DMS53 treated with DMSO at 0.1 percent for 48 hours (cell line): ENCODE measurements around the gene GALNT9.

Experiments used
- DNase-seq: peaks from one replicate; lab custom pipeline; 2025; ENCODE audit not compliant: unreplicated experiment; lab: John Stamatoyannopoulos, UW

The GALNT9 gene

DNA sequence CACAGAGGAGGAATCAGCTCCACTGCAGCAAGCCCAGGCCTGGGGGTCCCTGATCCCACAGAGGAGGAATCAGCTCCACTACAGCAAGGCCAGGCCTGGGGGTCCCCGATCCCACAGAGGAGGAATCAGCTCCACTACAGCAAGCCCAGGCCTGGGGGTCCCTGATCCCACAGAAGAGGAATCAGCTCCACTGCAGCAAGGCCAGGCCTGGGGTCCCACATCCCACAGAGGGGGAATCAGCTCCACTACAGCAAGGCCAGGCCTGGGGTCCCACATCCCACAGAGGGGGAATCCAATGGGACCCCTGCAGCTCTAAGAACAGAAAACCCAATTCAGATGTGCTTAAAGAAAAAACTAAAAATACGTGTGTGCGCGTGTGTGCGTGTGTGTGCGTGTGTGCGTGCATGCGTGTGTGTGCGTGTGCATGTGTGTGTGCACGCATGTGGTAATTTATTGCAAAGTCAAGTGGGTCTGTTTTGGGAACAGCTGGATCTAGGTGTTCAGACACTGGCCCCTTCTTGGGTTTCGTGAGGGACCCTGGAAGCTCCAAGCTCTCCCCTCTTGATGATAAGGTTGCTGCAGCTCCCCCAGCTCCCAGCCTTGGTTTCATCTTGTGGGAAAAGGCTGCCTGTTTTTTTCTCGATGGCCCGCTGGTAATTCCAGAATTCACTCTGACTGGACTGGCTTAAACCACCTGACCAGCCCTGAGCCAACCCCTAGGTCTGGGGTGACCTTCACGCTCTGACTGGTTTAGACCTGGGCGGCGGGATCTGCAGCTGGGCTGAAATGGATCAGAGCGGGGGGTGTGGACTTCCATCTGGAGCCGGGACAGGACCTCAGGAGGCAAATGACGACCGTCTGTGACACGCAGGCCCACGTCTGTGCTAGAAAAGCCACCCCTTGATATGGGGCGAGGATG lies 47.1 kb downstream of the GALNT9 start:
- DNase-seq = no peak

DNA sequence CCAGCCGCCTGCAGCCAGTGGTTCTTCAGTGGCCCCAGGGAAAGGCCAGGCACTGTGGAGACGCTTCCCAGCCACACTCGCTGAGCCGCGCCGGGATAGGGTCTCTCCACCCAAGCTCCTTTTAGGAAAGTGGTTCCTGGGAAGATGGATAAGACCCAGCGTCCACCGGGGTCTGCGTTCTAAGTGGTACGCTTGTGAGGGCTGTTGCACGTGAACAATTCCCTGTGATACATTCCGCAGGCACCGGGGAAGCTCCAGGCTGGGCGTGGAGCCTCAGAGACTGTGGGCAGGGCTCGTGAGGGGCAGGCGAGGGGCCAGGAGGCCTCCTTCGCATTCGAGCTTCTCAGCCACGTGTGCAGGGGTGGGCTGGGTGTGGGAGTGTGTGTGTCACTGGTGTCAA lies 48.4 kb downstream of the GALNT9 start:
- DNase-seq = no peak

DNA sequence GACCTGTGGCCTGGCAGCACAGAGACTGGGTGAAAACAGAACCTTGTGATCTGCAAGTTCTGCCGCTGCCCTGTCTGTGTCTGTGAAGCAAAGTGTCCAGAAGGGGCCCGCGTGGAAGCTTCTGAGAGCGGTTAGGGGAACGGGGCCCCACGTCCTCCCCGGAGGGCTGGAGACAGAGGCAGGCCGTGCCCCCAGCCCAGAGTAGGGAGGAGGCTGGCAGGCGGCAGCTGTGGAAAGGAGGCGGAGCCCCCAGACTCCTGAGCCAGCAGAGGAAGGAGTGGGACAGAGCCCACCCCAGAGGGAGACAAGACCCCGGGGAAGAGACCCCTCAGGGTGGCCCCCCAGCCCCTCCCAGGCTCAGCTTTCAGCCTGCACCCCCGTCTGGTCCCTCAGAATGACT lies 49.0 kb downstream of the GALNT9 start:
- no peak for DNase-seq

DNA sequence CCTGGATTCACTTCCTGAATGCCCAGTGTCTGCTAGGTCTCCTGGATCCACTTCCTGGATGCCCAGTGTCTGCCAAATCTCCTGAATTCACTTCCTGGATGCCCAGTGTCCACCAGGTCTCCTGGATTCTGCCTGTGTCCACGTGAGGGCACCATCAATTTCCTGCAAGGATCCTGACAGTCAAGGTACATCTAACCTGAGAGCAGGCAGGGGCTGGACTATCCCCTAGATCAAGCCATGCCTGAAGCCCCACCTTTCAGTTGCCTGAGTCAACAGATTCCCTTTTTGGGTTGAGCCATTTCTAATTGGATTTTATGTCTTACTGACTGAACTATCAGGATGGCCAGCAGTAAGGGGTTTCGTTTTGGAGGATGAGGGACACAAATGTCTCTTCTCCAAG lies 49.5 kb downstream of the GALNT9 start:
- no peak for DNase-seq

DNA sequence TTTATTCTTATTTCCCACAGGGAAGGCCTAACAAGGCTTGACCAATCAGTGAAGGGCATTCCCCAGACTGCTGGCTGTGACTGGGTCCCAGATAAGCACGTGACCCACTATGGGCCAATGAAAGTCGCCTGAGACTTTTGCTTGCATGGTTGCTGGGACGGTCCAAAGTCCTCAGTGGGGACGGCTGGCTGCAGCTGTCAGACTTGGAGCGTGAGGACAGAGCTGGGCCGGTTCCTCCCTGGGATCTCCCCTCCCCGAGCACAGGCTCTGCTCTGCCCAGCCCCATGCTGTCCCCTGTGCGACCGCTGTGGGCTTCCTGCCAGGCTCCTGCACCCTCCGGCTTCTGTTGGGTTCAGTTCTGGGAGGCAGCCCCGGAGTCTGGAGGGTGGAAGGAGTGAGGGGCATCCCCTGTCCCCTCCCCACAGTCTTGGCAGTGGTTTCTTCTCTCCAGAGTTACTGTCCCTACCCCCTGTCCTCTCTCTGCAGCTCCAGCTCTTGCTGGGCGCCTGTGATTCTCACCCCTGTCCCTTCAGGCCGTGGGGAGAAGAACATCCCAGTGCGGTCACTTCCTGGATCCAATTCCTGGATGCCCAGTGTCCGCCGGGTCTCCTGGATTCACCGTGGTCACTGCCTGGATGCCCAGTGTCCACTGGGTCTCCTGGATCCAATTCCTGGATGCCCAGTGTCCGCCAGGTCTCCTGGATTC lies 50.1 kb downstream of the GALNT9 start:
- no peak for DNase-seq

DNA sequence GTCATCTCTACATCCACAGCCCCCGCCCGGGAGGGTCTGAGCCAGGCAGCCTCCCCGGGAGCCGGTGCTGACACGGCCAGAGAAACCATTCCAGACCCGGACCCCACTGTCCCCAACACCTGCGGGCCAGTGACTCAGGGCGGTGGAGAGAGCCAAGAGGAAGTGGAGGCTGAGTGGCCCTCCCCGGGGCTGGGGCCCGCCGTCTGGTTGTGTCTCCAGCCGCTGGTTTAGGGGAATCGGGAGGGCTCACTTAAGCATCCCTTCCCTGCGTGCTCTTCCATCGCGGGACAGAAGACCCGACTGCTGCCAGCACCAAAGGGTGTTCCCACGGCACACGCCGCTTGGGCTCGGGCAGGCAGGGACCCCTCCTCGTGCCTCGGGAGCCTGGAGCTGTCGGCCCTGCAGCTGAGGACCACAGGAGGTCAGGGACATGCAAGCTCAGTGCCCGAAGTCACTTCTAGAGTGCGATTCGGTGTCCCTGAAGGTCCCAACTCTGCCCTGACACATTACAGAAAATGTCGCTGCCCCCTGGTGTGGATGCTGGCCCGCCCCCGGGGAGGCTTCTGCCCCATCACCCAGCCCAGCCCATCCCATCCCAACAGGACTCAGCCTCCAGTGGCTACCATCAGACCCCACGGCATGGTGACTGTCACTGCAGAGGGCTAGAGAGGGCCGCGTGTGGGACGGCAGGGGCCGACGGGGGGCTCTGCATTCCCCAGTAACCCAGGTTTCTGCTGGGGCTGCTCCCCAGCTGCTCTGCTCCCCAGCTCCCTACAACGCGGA lies 50.8 kb downstream of the GALNT9 start:
- DNase-seq = no peak

DNA sequence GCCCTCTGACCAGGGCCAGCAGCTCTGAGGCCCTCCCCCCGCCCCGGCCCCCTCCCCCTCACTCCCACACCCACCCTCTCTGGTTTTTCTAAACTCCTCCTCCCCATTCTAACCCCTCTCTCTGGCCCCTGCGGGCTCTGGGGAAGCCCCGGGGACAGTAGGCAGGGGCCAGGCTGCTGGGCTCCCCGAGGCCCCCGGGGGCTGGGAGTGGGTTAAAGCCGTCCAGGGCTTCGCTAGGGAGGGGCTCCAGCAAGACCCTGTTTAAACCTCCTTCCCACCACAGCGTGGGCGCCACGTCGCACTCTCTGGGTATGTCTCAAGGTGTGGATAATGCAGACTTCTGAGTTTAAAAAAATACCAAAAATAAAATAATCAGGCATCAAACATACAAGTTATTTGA lies 51.4 kb downstream of the GALNT9 start:
- DNase-seq = no peak

DNA sequence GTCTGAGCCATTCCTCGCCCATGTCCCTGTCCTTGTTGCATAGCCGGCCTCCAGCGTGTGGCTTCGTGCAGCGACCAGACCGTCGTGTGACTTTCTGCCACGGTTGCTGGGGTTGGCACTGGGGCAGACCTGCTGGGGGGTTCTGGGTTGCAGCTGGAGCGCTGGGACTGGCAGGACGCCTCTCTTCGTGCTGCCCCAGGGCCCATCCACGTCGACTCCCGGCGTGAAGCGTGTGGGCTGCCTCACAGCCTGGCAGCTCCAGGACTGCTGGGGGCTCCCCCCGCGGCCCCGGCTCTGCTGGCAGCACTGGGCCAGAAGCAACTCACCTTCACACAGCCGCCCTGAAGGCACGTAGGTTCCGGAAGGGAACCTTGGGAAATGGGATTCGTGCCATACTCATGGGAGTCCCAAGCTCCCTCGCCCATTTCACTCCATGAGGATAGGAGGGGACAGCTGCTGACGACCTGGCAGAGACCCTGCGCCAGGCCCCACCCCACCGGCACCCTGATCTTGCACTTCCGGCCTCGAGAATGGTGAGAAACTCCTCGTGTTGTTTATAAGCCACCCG lies 51.9 kb downstream of the GALNT9 start:
- no peak for DNase-seq

DNA sequence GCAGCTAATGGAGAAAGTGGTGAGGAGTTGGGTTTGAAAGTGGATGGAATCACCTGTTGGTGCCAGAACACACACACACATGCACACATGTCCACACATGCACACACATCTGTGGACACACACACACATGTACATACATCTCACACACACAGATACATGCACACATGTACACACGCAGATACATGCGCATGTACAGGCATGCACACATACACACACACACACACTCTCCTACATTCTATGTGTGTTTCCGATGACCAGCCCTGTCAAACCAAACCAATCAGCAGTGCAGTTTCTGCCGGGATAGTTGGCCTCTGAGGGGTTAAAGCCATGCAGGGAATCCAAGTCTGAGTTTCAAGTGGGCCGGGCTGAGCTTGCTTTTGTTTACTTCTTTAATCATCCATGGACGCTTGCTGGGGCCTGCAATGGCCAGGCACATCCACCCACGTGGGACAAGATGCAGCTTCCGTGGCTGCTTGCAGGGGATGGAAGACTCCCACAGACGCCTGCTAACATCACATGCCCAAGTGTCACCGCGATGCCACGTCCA lies 52.5 kb downstream of the GALNT9 start:
- no peak for DNase-seq

DNA sequence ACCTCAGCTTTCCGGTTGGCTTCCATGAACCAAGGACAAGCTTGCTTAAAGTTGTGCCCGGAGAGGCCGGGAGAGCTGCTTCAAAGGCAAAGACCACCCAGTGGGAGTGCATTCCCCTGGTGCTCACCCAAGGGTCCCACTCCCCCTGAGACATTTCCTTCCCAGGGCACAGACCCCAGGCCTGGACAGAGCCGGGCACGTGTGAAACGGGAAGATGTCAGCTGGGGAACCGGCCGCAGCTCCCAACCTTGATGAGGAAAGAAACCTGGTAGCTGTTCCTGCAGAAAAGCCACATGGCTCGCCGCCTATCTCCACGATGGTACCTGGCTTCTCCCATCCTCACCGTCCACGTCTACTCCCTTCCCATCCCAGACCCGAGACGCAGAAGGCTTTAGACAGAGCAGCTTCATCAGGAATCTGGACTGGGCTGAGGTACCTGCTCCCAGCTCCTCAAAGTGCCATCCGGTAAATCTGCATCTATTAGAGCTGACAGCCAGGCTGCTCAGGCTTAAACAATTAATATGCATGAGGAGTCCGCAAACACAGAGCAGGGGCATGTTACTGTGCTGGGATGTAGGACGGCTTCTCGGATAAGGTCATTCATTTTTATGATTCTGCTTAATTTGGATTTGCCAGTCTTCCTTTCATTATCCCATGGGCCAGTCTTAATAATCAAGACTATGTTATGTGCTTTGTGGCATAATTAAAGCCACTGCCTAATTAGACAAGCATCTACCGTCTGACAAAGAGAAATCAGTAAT lies 53.1 kb downstream of the GALNT9 start:
- no peak for DNase-seq

DNA sequence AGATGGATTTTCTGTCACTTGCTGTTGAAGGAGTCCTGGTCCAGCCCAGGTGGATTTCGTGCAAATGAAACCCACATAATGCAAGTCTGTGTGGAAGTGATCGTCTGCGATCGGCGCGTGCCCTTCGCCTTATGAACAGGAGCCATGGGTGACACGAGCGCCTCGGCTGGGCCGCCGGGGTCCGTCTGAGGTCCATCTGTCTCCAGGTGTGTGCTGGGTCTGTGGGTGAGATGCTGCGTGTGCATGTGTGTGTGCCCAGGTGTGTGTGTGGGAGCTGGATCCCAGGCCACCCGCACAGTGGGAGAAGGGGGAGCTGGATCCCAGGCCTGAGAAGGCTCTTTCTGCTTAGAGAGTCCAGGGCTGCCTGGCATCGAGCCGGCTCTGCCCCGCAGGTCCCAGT lies 53.8 kb downstream of the GALNT9 start:
- no peak for DNase-seq

DNA sequence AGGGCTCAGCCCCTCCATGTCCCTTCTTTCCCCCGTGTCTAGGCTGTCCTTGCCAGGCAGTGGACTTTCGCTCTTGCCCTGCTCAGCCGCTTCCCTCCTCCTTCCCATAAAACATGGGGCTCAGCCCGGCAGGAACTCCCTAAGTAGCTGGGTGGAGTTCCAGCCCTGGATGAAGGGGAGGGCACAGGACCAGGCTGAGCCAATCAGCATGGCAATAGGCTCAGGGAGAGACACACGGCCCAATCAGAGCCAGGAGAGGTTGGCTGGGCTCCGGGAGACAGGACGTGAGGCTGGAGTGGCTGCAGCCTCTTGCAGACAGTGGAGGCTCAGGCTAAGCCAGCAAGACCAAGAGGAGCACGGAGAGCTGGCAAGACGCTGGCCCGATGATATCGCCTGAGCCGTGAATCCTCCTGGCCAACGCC lies 54.3 kb downstream of the GALNT9 start:
- DNase-seq = no peak

DNA sequence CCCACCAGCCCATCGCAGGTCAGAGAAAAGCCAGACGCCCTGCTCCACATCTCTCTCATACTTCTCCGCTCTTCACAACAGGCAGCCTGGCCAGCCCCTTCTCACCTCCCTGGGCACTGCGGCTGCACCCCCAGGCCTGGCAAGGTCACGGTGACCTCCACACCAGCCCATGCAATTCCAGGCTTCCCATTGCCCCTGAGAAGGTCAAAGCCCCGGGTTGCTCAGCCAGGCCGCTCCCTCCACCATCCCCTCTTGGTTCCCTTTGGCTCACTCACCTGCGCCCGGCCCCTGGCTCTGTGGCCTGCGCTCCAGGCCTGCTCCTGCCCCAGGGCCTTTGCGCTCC lies 55.4 kb downstream of the GALNT9 start:
- DNase-seq = no peak

DNA sequence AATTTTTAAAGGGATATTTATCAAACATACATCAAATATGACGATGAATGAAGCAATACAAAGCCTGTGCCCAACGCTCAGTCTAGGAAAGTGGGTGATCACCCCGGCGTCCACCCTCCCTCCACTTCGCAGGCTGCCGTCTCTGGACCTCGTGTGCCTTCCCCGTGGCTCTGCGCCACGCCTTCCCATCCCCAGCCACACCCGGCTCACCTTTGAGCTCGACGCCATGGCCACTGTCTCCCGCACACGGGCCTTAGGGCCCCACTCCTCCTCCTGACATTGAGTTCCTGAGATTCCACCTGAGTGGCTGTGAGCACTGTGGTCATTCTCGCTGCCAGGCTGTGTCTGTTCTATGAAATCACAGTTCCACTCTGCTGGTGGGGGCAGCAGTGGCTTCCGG lies 56.7 kb downstream of the GALNT9 start:
- DNase-seq = no peak

DNA sequence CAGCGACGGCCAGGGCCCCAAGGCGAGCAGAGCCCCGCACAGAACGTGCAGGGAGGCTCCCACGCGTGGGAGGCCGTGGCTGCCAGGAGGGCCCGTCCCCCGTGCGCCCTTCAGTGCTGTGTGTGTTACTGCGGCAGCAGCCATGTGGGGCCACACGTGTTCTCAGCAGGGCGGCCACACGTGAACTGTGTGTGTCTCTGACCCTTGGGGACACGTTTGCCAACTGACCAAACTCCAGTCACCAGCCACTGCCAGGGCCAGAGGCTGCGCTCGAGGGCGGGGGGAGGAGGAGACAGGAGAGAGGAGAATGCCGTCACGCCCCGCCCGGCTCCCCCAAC lies 57.7 kb downstream of the GALNT9 start:
- no peak for DNase-seq

DNA sequence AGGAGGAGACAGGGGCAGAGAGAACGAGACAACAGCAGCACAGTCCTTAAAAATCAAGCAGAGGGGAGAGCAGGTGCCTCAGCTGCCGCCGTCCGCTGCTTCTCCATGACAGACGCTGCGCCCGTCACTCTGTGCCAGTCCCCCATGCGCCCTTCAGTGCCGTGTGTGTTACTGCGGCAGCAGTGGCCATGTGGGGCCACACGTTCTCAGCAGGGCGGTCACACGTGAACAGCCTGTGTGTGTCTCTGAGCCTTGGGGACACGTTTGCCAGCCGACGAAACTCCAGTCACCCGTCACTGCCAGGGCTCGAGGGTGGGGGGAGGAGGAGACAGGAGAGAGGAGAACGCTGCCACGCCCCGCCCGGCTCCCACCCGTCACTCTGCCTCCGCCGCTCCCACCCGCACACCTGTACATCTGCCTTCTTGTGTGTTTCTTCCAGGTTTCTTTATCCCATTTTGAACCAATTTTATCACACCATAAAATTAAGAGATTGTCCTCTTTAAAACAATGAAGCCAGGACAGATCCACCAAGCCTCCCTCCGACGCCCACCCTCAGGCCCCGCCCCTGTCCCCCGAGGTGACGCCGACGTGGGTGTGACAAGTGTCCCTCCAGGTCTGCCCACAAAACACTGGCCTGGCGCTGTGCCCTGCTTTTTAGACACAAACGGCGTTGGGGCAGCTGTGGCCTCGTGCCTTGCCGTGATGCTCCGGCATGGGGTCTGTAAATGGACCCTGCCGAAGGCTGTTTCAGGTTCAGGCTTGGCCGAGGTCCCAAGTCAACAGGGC lies 58.2 kb downstream of the GALNT9 start:
- DNase-seq = no peak

DNA sequence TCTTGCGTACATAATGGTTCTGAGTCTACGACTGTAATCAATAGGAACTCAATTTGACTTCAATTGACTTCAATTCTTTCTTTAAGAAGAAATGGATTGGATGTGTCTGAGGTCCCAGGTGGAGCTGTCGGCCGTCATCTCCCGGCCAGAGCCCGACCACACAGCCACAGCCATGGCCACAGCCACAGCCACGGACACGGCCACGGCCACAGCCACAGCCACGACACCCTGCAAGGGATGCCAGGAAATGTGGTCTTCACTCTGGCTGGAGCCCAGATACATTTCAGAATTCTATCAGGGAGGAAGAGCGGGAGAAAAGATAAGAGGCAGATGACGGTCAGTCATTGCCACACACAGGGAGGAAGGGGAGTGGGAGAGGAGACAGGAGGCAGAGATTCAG lies 58.9 kb downstream of the GALNT9 start:
- no peak for DNase-seq

DNA sequence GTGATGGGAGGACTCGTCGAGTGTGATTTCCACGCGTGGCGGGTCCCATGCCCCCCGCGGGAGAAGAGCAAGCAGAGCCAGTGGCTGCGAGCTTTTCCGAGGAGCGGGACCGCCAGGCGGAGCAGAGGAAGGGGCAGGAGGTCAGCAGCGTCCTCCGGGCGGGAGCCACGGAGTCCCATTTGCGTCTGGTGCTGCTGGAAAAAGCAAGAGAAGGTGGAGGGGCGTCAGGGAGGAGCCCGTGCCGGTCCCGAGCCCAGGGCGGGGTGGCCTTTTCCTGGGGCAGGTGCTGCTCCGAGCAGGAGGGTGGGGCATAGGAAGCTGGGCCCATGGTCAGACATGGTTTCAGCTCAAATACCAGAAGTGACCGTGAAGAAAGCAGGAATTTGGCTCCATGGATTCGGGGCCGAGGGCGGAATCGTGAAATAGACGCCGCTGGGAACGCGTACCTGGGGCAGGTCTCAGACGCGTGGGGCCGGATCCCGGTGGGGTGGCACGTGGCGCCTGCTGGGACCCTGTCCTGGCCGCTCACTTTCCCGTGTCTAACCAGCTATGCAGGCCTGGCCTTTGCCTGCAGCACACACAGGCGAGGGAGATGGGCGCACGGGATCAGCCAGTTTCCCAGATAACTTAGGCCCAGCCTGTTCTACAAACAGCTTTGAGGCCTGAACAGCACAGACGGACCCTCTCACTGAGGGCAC lies 60.0 kb downstream of the GALNT9 start:
- DNase-seq = no peak

DNA sequence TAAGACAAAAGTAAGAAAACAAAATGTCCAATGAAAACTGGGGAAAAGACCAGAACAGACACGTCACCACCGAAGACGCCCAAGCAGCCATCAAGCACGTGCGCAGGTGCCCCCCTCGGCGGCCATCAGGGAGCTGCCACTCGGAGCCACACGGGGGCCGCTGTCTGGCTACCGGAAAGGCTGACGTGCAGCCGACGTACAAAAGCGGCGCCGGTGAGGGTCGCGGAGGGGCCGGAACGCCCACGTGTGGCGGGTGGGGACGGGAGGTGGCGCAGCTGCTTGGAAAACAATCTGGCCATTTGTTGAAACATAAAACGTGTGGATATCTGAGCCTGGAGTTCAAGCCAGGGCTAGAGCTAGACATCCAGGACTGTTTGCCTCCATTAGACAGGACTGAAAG lies 60.7 kb downstream of the GALNT9 start:
- DNase-seq = no peak
